ACC112 (cell line): Measurements from ENCODE around the gene RNF149.
A peak's percentile ranks its signal among the peaks of the same experiment; 100 is the strongest.

Experiments used
- H2AFZ ChIP-seq: fragments of 200-600 bp; sonication (generic); one replicate; pipeline ENCODE4 v1.6.0; 2017; ENCODE audit warnings: antibody characterized with exemption, low read length; ENCODE audit not compliant: unreplicated experiment
- H3K27ac ChIP-seq: fragments of 200-600 bp; sonication (generic); 2 replicates; pipeline ENCODE4 v1.5.1; 2014; ENCODE audit warnings: low read depth, mild to moderate bottlenecking, antibody characterized with exemption, low read length, moderate library complexity
- H3K27me3 ChIP-seq: fragments of 200-600 bp; sonication (generic); 2 replicates; pipeline ENCODE4 v1.6.1; 2014; ENCODE audit warnings: mild to moderate bottlenecking, antibody characterized with exemption, low read length, moderate library complexity, mixed read lengths; ENCODE audit not compliant: insufficient read depth
- H3K36me3 ChIP-seq: fragments of 200-600 bp; sonication (generic); 2 replicates; pipeline ENCODE4 v1.6.1; 2016; ENCODE audit warnings: mild to moderate bottlenecking, antibody characterized with exemption, low read length, moderate library complexity, mixed read lengths; ENCODE audit not compliant: insufficient read depth
- H3K4me1 ChIP-seq: fragments of 200-600 bp; sonication (generic); one replicate; pipeline ENCODE4 v1.6.1; 2016; ENCODE audit warnings: low read length, mixed read lengths; ENCODE audit not compliant: insufficient read depth, unreplicated experiment, control insufficient read depth
- H3K4me3 ChIP-seq: fragments of 200-600 bp; sonication (generic); 2 replicates; pipeline ENCODE4 v1.5.1; 2014; ENCODE audit warnings: mild to moderate bottlenecking, low read depth, low read length
- H3K79me2 ChIP-seq: fragments of 200-600 bp; sonication (generic); one replicate; pipeline ENCODE4 v1.6.0; 2016; ENCODE audit warnings: low read length; ENCODE audit not compliant: control insufficient read depth, unreplicated experiment, insufficient read depth

RNF149 gene

DNA sequence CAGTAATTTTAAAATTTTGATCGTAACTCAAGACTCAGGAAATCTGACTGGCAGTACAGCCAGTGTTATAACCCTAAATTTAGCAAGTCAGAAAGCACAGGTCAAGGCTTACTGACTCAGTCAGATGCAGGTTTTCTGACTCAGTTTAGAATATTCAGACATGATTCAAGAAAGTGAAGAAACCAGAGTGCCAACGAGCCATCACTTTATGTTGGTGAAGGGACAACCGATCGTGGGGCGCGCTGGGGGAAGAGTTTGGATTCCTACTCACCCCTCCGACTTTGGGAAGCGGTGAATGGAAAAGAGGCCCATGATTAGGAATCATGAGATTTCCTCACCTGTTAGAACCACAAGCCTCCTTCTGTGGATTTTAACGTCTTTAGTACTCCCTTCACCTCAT is 998 bp downstream of the RNF149 start:
- H3K4me1 ChIP-seq: peaks cover 24% of the 10 kb centered on the region
- H3K27me3 ChIP-seq: no peaks in the 10 kb centered on the region
- no peak overlapping the region for H2AFZ ChIP-seq
- H3K36me3 ChIP-seq: no peaks in the 10 kb centered on the region
- H3K4me3 ChIP-seq: peak overlapping the region; percentile 91
- H3K27ac ChIP-seq: peak overlapping the region; percentile 90
- H3K79me2 ChIP-seq: peaks cover 60% of the 10 kb centered on the region

DNA sequence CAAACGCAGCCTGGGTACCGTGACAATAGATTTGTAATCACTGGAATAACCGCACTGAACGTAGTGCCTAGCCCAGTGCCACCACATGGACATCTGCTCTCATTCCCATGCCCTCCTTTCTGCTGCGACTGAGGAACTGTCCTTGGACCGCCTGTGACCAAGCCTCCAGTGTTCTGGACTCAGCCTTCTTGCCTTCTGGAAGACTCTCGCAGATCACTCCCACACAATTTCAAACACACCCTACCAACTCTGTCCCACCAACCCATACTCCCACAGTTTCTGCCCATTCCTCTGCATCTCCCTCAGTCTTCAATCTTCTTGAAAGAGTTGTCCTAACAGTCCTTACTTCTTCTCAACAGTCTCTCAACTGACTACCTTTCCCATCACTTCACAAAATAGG is 2.1 kb downstream of the RNF149 start:
- Histone ChIP-seq H3K4me3 (peak overlapping the region; percentile 91), H3K27ac (peak overlapping the region; percentile 90), H2AFZ (no peak overlapping the region), H3K27me3 (no peaks in the 10 kb centered on the region), H3K4me1 (peaks cover 24% of the 10 kb centered on the region), H3K79me2 (peaks cover 71% of the 10 kb centered on the region), H3K36me3 (no peaks in the 10 kb centered on the region)

DNA sequence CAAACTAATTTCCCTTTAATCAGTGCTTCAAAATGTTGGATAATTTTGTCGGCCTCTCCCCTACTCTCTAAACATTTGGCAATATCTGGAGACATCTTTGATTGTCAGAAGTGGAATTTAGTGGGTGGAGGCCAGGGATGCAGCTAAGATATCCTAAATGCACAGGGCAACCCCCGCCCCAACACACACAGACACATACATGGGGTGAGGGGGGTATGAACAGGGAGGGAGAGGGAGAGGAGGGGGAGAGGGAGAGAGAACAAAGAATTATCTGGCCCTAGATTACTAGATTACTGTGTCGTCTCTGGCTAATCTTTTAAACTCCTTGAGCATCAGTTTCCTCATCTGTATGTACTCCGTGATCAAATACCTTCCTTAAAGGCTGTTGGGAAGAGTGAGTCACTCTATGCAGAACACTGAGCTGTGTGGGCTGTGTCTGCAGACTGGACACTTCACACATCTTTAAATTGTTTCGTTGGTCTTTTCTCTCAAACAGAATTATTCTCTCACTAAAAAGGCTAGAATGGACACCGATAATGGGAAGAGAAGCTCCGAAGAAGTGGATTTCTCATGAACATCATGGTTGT is 2.9 kb downstream of the RNF149 start:
- H3K4me1 ChIP-seq: peaks cover 24% of the 10 kb centered on the region

DNA sequence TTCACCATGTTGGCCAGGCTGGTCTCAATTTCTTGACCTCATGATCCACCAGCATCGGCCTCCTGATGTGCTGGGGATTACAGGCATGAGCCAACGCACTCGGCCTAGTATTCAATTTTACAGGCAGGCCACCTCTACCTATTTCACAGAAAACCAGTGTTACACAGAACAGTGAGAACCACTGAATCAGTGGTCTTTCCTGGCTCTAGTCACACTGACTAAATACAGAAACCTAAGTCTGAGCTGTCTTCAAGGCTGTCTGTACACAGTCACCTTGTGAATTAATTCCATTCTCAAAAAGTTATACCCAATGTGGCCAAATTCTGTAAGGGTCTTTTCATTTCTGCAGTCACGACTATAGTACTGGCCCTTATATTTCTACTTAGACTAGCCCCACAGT is 3.5 kb downstream of the RNF149 start:
- Histone ChIP-seq H3K27me3 (no peaks in the 10 kb centered on the region), H2AFZ (no peak overlapping the region), H3K36me3 (no peaks in the 10 kb centered on the region), H3K79me2 (peaks cover 85% of the 10 kb centered on the region), H3K27ac (peak overlapping the region; percentile 90), H3K4me3 (peak overlapping the region; percentile 91), H3K4me1 (peaks cover 24% of the 10 kb centered on the region)

More for the DNA sequence above, 2.9 kb downstream of the RNF149 start:
- Histone ChIP-seq H3K27ac (peak overlapping the region; percentile 90), H3K4me3 (peak overlapping the region; percentile 91), H2AFZ (no peak overlapping the region), H3K27me3 (no peaks in the 10 kb centered on the region), H3K79me2 (peaks cover 79% of the 10 kb centered on the region), H3K36me3 (no peaks in the 10 kb centered on the region)

DNA sequence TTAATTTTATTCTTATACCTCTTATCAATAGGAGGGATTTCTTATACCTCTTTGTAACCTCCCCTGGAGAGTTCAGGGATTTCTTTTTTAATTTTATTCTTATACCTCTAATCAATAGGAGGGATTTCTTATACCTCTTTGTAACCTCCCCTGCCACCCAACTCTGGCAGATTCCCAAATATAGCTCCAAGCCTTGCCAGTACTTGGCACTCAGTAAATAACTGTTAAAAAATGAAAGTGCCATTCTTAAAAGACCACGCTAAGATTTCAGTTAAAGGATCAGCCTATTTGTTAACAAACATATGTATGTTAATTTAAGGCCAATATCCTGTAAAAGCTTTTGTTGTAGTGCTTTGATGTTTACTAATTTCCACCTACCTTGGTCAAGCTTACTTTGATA is 4.8 kb downstream of the RNF149 start:
- Histone ChIP-seq H3K4me1 (peaks cover 24% of the 10 kb centered on the region), H3K27ac (no peak overlapping the region), H3K79me2 (peaks cover 98% of the 10 kb centered on the region), H2AFZ (no peak overlapping the region), H3K4me3 (no peak overlapping the region), H3K27me3 (no peaks in the 10 kb centered on the region), H3K36me3 (no peaks in the 10 kb centered on the region)

DNA sequence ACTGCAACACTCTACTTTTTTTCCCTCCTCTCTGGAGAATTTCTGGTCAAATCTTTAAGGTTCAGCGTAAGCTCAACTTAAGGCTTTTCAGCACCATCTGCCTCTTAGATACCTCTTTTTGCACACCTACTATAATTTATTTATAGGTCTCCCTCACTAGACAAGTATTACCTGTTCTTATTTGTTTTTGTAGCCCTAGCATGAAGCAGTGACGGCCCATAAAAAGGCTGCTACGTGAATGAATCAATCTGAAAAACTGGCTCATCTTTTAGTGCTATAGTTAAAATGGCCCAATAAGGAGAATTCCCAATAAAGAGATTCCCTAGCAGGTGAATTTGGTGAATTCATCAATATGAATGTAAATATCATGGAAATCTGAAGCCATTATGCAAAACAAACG is 6.5 kb downstream of the RNF149 start:
- peaks cover 27% of the 10 kb centered on the region for H3K4me1 ChIP-seq
- H3K36me3 ChIP-seq: no peaks in the 10 kb centered on the region
- H3K79me2 ChIP-seq: peaks cover 98% of the 10 kb centered on the region
- no peak overlapping the region for H3K27ac ChIP-seq
- H3K4me3 ChIP-seq: no peak overlapping the region
- H2AFZ ChIP-seq: no peak overlapping the region
- no peaks in the 10 kb centered on the region for H3K27me3 ChIP-seq

DNA sequence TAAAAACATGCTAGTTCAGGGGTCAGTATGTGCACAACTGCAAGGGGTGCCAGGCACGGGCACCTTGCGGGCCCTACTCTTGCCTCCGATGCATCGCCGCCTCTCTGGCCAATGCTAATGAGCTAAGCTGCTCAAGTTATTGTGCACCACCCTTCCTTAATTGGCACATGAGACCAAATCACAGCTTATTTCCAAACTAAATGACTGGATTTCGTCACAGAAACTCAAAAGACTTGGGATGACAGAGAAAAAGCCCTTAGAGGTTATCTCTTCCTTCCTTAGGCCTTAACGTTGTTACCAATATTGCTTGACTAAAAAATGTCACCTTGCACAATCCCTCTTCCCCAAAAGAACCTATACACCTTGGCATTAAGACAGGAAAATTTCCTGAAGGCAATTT is 7.7 kb downstream of the RNF149 start:
- peaks cover 97% of the 10 kb centered on the region for H3K79me2 ChIP-seq
- no peaks in the 10 kb centered on the region for H3K36me3 ChIP-seq
- H3K27me3 ChIP-seq: no peaks in the 10 kb centered on the region
- no peak overlapping the region for H3K27ac ChIP-seq
- no peak overlapping the region for H2AFZ ChIP-seq
- peaks cover 29% of the 10 kb centered on the region for H3K4me1 ChIP-seq
- no peak overlapping the region for H3K4me3 ChIP-seq

DNA sequence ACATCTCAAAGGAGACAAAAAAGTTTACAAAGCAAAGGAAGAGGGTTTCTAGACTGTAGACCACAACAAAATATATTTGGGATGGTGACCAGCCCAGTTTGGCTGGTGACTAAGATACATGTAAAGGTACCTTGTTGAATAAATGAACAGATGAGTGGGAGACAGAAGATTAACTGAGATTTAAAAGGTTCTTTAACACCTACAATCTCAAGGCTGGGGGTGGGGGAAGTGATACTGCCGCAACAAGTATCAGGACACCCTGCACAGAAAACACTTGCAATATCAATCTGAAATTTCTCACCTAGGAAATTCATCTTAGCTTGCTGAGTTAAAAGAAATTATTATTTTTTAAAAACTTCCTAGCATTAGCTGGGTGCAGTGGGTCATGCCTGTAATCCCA is 8.3 kb downstream of the RNF149 start:
- Histone ChIP-seq H3K27ac (no peak overlapping the region), H3K4me3 (no peak overlapping the region), H3K4me1 (peaks cover 25% of the 10 kb centered on the region), H3K79me2 (peaks cover 95% of the 10 kb centered on the region), H3K27me3 (no peaks in the 10 kb centered on the region), H3K36me3 (no peaks in the 10 kb centered on the region), H2AFZ (no peak overlapping the region)

DNA sequence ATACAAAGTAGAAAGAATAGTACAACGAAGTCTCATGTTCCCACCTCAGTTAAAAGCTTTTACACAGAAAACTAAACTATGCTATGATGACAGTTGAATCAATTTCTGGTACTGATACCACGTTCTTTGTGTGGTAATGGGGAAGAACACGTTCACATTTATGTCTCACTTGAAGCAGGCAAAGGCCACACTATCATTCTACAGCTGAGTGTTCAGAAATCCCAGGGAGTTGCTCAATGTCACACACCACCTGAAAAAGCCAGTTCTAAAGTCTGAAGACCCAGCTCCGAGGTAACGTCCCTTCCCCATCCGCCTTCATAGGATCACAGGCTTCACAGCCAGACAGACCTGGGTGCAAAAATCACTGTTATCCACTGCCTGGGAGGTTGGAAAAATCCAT is 8.9 kb downstream of the RNF149 start:
- H3K27me3 ChIP-seq: no peaks in the 10 kb centered on the region
- H3K27ac ChIP-seq: no peak overlapping the region
- H3K79me2 ChIP-seq: peaks cover 95% of the 10 kb centered on the region
- H3K4me3 ChIP-seq: no peak overlapping the region
- no peak overlapping the region for H2AFZ ChIP-seq
- H3K4me1 ChIP-seq: peaks cover 20% of the 10 kb centered on the region
- H3K36me3 ChIP-seq: 0 out of 2 replicates have a peak, but pooled peaks cover 3% of the 10 kb centered on the region

DNA sequence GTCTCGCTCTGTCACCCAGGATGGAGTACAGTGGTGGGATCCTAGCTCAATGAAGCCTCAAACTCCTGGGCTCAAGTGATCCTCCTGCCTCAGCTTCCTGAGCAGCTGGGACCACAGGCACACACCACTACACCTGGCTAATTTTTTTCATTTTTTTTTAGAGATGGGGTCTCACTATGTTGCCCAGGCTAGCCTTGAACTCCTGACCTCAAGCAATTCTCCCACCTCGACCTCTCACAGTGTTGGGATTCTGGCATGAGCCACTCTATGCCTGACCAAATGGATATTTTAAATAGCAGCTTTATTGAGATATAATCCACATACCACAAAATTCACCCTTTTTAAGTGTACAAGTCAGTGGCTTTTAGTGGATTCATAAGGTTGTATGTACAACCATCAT is 11.1 kb downstream of the RNF149 start:
- H3K4me3 ChIP-seq: no peak overlapping the region
- H3K4me1 ChIP-seq: peaks cover 13% of the 10 kb centered on the region
- peaks cover 13% of the 10 kb centered on the region; the same call in 1 of the 2 replicates for H3K36me3 ChIP-seq
- H3K27me3 ChIP-seq: no peaks in the 10 kb centered on the region
- H3K79me2 ChIP-seq: peaks cover 86% of the 10 kb centered on the region
- H3K27ac ChIP-seq: no peak overlapping the region
- no peak overlapping the region for H2AFZ ChIP-seq

DNA sequence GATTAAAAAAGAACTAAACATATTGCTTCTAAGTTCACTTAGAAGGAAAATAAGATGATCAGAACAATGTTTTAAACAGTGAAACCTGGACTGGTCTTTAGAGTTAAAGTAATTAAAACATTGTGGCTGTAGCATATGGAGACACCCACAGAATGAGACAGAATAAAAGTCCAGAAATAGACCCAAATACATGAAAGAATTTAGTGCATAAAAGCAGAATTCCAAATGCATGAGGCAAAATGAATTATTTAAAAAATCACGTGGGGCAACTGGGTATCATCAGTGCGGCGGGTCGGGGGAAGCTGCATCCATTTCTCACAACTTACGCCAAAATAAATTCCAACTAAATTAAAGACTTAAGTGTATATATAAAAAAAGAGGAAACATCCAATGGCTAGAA is 12.1 kb downstream of the RNF149 start:
- peaks cover 13% of the 10 kb centered on the region for H3K4me1 ChIP-seq
- H3K79me2 ChIP-seq: peaks cover 79% of the 10 kb centered on the region
- H3K4me3 ChIP-seq: no peak overlapping the region
- H2AFZ ChIP-seq: no peak overlapping the region
- H3K27ac ChIP-seq: no peak overlapping the region
- peaks cover 18% of the 10 kb centered on the region for H3K36me3 ChIP-seq
- no peaks in the 10 kb centered on the region for H3K27me3 ChIP-seq
